ENCODE data around the gene FAM216A.

- TF ChIP-seq POLR2AphosphoS5 (IDR thresholded peaks at IDR 0.05), result no peak
- no peak for TF ChIP-seq POLR2A (IDR thresholded peaks at IDR 0.05; ENCODE audit: low read depth)
- TF ChIP-seq EP300 (IDR thresholded peaks at IDR 0.05), result no peak
Observed at GRCh38 chr12:110444455-110444854, 24.2 kb upstream of the FAM216A start.

All from esophagus muscularis mucosa (tissue), 3 donors.